Ishikawa (cell line): Measurements from ENCODE around the gene ERBB4.

Source experiments
- CEBPB ChIP-seq: IDR thresholded peaks from 2 replicates; pipeline ENCODE4 v1.6.1; 2012
- CREB1 ChIP-seq: IDR thresholded peaks from 2 replicates; pipeline ENCODE4 v1.6.1; 2012; ENCODE audit warnings: low read depth
- EGR1 ChIP-seq: IDR thresholded peaks from 2 replicates; pipeline ENCODE4 v1.6.1; 2012
- EP300 ChIP-seq: IDR thresholded peaks from 2 replicates; pipeline ENCODE4 v1.6.1; 2012; ENCODE audit warnings: borderline replicate concordance
- FOXM1 ChIP-seq: IDR thresholded peaks from 2 replicates; pipeline ENCODE4 v1.6.1; 2012; ENCODE audit warnings: low read depth, borderline replicate concordance
- NFIC ChIP-seq: IDR thresholded peaks from 2 replicates; pipeline ENCODE4 v1.6.1; 2012
- RAD21 ChIP-seq: IDR thresholded peaks from 2 replicates; pipeline ENCODE4 v1.6.1; 2012; ENCODE audit warnings: low read depth
- TAF1 ChIP-seq: IDR thresholded peaks from 2 replicates; pipeline ENCODE4 v1.6.1; 2012; ENCODE audit warnings: low read depth, mild to moderate bottlenecking
- TCF12 ChIP-seq: IDR thresholded peaks from 2 replicates; pipeline ENCODE4 v1.6.1; 2012; ENCODE audit warnings: low read depth
- TEAD4 ChIP-seq: IDR thresholded peaks from 2 replicates; pipeline ENCODE4 v1.6.1; 2012
- YY1 ChIP-seq: IDR thresholded peaks from 2 replicates; pipeline ENCODE4 v1.6.1; 2012; ENCODE audit warnings: low read depth
- ZBTB7A ChIP-seq: IDR thresholded peaks from 2 replicates; pipeline ENCODE4 v1.6.1; 2012; ENCODE audit warnings: low read depth
- TF ChIP-seq, protein P1 (sequence below): IDR thresholded peaks from 2 replicates; pipeline ENCODE4 v1.6.1; 2012; ENCODE audit warnings: low read depth, mild to moderate bottlenecking
- TF ChIP-seq, protein P2 (sequence below): IDR thresholded peaks from 2 replicates; pipeline ENCODE4 v1.6.1; 2012
- TF ChIP-seq, protein P3 (sequence below): IDR thresholded peaks from 2 replicates; pipeline ENCODE4 v1.6.1; 2012

ERBB4 gene

DNA sequence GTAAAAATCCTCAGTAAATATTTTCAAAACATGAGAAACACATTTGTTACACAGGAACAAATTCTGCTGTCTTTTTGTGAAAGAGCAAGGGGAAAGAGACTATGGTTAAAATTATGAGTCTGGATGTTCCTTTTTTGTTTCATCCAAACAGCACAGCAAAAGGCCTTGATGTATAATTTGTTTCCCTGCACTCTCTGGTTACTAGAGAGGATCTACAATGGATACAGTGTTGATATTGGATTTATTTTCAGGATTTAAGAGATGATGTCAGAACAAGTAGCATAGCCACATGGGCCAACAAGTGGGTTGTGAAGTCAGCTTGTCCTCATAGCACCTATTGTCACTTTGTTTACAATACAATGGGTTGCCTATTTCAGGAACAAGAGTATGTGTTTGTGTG, 11.3 kb upstream of the ERBB4 start:
- TF ChIP-seq, protein P1, sequence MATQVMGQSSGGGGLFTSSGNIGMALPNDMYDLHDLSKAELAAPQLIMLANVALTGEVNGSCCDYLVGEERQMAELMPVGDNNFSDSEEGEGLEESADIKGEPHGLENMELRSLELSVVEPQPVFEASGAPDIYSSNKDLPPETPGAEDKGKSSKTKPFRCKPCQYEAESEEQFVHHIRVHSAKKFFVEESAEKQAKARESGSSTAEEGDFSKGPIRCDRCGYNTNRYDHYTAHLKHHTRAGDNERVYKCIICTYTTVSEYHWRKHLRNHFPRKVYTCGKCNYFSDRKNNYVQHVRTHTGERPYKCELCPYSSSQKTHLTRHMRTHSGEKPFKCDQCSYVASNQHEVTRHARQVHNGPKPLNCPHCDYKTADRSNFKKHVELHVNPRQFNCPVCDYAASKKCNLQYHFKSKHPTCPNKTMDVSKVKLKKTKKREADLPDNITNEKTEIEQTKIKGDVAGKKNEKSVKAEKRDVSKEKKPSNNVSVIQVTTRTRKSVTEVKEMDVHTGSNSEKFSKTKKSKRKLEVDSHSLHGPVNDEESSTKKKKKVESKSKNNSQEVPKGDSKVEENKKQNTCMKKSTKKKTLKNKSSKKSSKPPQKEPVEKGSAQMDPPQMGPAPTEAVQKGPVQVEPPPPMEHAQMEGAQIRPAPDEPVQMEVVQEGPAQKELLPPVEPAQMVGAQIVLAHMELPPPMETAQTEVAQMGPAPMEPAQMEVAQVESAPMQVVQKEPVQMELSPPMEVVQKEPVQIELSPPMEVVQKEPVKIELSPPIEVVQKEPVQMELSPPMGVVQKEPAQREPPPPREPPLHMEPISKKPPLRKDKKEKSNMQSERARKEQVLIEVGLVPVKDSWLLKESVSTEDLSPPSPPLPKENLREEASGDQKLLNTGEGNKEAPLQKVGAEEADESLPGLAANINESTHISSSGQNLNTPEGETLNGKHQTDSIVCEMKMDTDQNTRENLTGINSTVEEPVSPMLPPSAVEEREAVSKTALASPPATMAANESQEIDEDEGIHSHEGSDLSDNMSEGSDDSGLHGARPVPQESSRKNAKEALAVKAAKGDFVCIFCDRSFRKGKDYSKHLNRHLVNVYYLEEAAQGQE: no peak
- TF ChIP-seq, protein P2, sequence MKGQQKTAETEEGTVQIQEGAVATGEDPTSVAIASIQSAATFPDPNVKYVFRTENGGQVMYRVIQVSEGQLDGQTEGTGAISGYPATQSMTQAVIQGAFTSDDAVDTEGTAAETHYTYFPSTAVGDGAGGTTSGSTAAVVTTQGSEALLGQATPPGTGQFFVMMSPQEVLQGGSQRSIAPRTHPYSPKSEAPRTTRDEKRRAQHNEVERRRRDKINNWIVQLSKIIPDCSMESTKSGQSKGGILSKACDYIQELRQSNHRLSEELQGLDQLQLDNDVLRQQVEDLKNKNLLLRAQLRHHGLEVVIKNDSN: no peak
- no peak for TF ChIP-seq CREB1
- TF ChIP-seq CEBPB: no peak
- TF ChIP-seq ZBTB7A: no peak
- TF ChIP-seq RAD21: no peak
- TF ChIP-seq, protein P3, sequence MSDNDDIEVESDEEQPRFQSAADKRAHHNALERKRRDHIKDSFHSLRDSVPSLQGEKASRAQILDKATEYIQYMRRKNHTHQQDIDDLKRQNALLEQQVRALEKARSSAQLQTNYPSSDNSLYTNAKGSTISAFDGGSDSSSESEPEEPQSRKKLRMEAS: no peak
- TF ChIP-seq EGR1: no peak
- TF ChIP-seq NFIC: no peak
- no peak for TF ChIP-seq TEAD4
- TF ChIP-seq TCF12: no peak
- no peak for TF ChIP-seq YY1
- no peak for TF ChIP-seq FOXM1
- TF ChIP-seq EP300: no peak
- TF ChIP-seq TAF1: no peak

DNA sequence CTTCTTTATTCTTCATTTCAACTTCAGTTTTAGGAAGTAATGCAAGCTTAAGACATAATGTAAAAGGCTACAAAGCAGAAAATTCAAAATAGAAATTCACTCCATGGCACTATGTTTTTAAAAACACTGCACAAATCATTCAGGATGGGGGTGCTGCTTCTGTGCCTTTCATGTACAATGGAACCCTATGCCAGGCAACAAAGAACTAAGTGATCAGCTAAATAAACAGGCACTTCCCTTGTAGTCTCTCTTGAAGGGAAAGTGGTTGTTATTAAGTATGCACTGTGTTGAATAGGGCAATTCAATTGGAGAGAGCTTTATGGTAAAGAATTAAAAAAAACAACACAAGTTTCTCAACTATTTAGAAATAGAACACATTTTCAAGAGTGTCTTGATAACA, 10.9 kb upstream of the ERBB4 start:
- TF ChIP-seq NFIC (no peak), ZBTB7A (no peak), RAD21 (no peak), TEAD4 (no peak), TAF1 (no peak), CREB1 (no peak), CEBPB (no peak), TCF12 (no peak)
- TF ChIP-seq, protein P3: no peak
- TF ChIP-seq, protein P1: no peak

DNA sequence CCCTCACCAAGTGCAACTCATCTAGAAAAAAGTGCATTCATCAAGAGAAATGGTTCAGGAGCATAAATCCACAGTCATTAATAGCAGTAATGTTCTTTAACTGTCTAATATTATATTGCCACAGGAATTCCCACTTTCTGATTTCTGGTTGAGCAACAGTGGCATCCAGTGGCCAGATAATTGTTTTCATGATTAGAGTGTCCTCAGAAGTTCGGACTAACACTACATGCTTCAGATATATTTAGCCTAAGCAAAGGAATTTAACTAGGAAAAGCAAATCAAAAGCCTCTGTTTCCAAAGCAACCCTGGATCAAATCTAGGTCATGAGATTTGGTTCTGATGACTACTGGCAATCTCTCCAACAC, 9.8 kb upstream of the ERBB4 start:
- no peak for TF ChIP-seq TAF1
- TF ChIP-seq RAD21: peak; percentile 64

DNA sequence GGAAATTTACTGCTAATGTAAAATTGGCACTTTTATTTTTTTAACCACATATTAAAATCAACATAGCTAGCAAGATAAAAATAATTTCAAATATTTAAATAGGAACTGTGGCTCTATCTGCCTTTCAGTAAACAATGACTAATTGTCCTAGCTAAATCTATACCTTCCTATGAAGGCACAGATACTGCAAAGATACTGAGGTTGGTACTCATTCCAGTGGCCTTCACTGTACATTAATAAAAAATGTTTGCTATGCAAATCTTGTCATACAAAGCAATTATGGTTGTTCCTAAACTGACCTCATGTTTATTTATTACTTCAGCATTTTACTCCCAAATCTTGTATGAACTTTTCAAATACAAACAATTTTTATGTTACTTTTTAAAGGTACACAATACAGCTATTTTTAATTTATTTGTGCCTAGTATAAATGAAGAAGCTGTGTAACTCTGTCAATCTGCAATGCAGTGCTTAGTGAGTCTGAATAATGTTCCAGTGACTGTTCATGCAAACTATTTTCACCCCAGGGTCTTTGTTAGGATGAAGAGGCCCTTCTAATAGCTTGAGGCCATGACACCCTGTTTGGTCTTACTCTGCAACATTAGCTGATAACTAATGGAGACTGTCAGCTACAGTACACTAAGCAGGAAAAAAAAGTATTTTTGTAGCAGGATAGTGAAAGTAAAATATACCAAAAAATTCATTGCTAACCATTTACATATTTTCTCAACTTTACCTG, 9.3 kb upstream of the ERBB4 start:
- no peak for TF ChIP-seq ZBTB7A
- TF ChIP-seq RAD21: no peak
- no peak for TF ChIP-seq YY1
- no peak for TF ChIP-seq FOXM1
- TF ChIP-seq, protein P3: no peak
- TF ChIP-seq EGR1: no peak
- no peak for TF ChIP-seq EP300
- TF ChIP-seq CREB1: no peak
- TF ChIP-seq, protein P1: no peak
- no peak for TF ChIP-seq TCF12
- TF ChIP-seq NFIC: no peak
- TF ChIP-seq, protein P2: no peak
- TF ChIP-seq TEAD4: no peak
- no peak for TF ChIP-seq CEBPB
- TF ChIP-seq TAF1: no peak
